Stimulated activated CD4-positive, alpha-beta T cell treated with anti-CD3 and anti-CD28 coated beads, TNF-alpha, amount 100 ng/mL, for 1 hour (primary cell): ENCODE data around the gene SIRPA.

Source experiments
- DNase-seq, 3 donors: peaks; one replicate each; pipeline ENCODE4 v3.0.0-alpha.2; 2020; ENCODE audit warnings: low read depth in 3 of 3, low spot score in 1 of 3

SIRPA gene

DNA sequence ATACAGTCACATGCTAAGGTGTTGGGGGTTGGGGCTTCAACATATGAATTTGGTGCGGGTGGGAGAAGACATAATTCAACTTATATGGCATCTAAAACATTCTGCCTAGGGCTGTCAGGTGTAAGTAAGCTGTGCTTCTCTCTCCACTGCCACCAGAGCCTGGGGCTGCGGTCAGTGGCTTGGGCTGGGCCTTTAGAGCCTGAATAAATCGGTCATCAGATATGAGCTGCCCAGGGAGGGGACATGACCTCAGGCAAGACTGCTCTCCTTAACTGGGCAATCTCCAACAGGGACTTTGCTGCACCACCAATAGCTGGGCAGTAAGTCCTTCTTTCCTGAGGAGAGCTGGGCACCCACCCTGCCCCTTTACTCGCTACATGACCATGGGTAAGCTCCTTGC, 24.9 kb upstream of the SIRPA start:
- DNase-seq = no peak

- DNase-seq = no peak
These were observed 24.2 kb upstream of the SIRPA start for GRCh38 chr20:1870792-1871550.

DNA sequence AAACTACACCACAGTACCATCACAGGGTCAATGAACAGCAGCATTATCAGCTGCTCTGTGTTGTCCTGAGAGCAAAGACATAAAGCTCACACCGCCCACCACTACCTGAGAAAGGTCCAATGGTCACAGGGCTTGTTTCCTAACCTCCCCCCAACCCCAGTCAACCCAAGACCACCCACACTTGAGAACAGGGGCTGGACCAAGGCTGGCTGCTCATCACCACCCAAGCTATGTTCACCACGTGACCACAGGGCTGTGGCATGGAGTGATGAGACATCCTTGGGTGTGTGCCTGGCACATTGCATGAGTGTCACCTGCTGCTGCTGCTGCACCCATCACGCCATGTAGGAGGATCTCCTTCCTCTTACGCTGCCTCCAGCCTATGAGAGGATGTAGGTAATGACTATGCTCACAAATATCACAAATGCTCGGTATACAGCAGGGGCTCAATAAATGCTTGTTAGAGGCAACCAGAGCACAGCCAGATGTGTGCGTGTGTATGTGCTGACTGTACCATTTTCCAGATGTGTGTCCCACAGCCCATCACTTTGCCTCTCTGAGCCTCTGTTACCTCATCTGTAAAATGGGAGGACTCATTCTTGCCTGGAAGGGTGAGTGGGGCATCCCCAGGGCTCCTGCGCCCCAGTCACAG, 23.3 kb upstream of the SIRPA start:
- DNase-seq = no peak

GRCh38 chr20:1872459-1873097, 22.6 kb upstream of the SIRPA start:
- DNase-seq = no peak

DNA sequence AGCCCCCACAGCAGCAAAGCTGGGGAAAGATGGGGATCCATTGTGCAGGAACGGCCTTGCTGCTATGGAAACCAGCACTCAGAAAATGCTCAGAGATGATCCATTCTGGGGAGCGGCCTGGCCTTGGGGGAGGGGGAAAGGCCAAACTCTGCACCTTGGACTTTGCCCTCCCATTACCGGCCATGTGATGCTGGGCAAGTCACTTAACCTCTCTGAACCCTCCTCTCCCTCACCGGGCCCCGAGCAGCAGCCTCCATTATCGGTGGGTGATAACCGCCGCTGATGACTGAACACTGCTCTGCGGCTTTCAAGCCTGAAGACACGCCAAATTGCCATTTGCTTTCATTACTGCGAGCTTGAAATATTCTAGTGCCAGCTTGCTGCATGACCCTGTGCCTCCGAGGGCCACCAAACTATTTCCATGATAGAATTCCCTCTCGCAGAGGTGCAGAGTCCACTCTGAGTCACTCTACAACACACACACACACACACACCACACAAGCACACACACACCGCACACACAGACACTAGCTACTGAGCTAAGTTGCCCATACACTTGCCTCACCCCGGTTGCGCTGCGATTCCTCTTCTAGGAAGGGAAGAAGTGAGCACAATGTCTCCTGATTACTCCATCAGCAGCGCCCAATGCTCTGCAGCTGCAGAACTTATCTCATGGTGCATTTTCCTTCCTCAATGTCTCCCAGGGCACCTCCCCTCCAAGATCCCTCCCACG, 20.6 kb upstream of the SIRPA start:
- DNase-seq = no peak

DNA sequence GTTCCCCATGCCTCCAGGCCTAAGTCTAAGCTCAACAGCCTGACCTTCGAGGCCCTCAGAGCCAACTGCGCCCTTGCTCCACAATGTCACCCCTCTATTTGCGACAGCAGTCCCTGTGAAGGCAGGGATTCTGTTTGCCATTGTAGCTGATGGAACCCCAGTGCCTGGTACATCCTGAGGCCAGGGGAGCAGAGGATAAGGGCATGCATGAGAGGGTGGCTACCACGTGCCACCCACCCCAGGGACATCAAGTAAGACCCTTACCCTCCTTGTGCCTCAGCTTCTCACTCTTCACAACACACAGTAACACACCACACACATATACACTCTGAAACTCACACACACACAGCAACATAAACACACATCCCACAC, 20.0 kb upstream of the SIRPA start:
- DNase-seq = no peak

DNA sequence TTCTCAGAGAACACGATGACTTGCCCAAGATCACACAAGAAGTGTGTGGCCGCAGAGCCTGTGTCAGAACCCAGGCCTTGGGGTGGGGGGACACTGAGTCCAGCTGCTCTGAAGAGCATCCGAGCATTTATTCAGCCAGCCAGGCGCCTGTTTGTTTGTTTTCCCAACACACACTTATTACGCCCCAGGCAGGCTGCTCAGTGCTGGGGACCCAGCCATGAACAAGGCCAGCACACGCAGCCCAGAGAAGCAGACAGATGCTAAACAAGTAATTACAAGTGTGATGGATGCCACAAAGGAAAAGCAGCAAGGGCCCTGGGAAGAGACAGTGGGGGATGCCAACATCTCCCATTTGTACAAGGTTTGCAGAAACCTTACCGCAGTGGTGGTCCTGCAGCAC, 19.4 kb upstream of the SIRPA start:
- DNase-seq = no peak

DNA sequence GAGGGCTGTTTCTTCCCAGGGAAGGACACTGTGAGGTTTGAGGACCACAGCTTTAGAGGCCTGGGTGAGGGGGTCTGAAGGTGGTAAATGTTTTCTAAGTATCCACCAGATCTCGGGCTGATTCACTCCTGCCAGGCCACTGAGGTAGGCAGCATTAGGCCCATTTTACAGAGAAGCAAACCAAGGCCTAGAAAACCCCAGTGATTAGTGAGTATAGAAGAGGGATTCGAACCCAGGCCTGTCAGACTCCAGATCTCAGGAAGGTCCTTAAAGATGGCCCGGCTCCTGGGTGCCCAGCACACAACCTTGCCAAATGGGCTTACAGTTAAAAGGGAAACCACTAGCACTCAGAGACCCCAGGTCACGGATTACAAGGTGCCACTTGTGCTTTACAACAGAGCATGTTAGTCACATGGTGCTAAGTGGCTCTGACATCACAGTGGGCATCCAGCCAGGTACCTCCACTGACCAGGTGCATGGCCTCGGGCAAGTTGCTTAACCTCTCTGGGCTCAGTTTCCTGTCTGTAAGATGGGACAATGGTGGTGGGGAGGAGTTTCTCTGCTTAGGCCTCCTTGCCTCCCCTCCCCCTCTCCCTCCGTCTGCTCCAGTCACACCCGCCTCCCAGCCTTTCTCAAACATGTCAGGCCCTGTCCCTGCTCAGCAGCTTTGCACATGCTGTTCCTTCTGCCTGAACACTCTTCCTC, 18.8 kb upstream of the SIRPA start:
- no peak for DNase-seq

DNA sequence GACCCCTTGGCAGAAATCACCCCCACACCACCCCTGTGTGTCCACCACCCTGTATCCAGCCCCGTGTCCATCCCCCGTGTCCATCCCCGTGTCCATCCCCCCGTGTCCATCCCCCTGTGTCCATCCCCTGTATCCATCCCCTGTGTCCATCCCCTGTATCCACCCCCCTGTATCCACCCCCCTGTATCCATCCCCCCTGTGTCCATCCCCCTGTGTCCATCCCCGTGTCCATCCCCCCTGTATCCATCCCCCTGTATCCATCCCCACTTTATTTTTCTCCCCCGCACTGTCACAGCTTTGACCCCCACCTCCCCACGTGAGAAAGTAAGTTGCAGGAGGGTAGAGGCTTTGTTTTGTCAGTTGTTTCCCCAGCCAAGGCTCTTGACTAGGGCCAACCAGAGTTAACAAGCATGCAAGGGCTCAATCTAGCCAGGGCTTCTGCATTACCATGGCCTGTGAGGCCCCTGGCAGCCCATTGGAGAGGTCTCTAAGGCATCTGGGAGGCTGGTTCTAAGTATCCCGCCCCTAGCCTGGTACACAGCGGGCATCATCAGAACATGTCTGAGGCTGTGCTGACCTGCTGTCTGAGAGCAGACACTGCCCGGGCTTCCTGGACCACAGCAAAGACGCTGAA, 18.1 kb upstream of the SIRPA start:
- DNase-seq = no peak

DNA sequence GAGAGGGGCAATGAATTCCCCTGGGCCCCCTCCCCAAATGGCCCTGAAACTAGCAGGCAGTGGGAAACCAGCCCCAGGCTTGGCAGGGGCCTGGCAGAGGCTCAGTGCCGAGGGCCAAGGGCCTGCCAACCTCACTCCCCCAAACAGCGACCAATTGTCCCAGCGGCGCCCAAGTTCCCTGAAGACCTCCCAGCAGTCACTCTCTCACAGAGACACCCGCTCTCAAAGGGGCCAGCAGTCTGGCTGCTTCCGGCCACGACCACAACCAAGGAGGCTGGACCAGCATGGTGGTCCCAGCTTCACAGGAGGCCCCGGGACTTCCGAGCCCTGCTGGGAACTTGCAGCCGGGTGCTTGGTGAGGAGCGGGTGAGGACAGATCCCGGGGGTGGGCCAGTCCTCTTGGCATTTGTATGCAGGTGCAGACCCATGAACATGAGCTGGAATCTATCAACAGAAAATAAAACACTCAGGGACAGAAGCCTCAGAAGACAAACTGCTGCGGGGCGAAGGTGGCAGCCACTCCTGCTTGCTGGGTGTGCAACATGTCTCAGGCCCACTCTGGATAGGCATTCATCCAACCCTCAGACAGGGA, 17.5 kb upstream of the SIRPA start:
- DNase-seq = no peak

DNA sequence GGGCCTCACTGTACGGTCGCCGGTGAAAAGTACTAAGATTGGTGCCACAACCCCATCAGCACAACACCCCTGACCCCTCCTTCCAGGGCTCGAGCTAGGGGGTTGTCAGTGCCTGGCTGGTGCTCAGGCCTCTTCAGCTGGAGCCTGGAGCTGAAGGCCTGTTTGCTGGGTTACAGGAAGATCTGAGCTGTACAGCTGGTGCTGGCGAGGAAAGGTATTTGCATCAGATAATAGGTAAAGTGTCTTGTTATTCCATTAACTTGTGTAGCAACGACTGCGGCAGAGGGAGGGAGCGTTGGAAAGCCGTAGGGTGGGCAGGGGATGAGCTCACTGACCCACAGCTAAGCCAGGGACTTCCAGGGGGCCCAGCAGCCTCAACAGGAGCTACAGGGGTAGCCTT, 15.8 kb upstream of the SIRPA start:
- DNase-seq = no peak

DNA sequence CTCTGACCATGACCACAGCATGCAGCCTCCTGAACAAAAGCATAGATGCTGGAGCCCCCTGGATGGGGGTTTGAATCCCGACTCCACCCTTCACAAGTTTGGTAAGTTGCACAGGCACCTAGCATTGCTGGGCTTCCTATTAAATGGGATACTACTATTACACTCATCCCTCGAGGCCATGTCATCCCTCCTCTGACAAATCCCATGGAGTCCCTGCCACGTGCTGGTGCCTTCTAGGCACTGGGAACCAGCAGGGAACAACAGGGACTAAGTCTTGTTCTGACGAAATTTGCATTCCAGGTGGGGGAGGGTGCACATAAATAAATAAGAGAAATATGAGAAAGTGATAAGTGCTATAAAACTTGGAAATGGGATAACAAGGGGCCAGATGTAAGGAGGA, 15.3 kb upstream of the SIRPA start:
- no peak for DNase-seq

DNA sequence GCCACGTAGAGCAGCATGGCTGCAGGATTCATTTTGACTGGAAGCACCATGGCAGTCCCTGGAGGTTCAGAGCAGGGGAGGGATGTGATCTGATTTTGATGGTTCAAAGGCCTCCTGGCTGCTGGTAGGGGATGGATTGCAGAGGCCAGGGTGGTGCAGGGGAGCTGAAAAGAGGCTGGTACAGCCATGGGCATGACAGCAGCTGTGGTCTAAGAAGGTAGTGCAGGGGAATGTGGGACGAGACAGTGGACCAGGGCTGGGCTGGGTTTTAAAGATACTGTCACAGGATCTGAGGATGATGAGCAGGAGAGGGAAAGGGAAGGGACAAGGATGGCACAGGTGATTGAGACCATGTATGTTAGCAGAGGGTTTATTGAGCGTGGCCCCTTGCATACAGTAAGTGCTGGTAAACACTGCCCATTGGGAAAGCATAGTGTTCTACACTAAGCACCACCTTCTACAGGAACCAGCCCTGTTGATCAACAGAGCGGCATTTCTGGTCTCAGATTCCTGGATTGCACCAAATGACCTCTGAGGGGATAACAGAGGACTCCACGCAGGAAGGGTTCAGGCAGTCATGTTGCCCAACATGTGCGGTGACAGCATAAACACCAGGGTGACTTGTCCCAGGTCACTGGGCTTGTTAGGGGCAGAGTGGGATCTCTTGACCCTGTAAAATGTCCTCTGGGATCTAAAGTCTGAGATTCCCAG, 14.5 kb upstream of the SIRPA start:
- DNase-seq = no peak

GRCh38 chr20:1881240-1881835, 13.9 kb upstream of the SIRPA start:
- DNase-seq = no peak

DNA sequence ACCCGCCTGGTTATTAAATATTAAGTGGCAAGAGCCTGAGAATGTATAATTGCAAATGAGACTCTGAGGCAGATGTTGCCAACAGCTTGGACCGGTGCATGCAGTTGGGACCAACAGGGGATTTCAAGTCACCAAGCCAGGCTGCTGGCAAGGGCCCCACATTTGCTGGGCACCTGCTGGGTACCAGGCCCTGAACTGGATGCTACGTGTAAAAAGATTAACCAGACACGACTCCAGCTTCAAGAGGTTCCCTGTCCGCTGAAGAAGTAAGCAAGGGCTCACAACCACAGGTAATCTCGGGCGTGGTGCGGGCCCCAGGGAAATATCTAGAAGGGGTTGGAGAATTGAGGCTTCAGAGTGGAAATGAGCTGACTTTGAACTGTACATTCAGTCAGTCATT, 13.2 kb upstream of the SIRPA start:
- no peak for DNase-seq

GRCh38 chr20:1883986-1884385, 11.2 kb upstream of the SIRPA start:
- no peak for DNase-seq

DNA sequence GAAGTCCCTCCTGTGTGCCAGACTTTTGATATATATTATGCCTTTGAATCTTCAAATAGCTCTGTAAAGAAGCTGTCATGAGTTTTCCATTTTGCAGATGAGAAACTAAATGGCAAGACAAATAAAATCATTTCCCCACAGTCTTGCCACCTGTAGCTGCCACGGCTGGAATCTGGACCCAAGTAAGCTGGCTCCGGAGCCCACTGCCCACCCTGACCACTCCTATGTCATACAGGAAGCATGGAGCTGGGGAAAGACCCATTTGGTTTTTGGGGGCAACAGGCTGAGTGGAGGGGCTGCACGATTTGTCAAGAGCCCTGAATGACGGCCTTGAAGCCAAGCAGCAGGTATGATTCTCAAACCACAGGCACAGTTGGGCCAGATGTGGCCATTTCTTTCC, 10.0 kb upstream of the SIRPA start:
- no peak for DNase-seq

DNA sequence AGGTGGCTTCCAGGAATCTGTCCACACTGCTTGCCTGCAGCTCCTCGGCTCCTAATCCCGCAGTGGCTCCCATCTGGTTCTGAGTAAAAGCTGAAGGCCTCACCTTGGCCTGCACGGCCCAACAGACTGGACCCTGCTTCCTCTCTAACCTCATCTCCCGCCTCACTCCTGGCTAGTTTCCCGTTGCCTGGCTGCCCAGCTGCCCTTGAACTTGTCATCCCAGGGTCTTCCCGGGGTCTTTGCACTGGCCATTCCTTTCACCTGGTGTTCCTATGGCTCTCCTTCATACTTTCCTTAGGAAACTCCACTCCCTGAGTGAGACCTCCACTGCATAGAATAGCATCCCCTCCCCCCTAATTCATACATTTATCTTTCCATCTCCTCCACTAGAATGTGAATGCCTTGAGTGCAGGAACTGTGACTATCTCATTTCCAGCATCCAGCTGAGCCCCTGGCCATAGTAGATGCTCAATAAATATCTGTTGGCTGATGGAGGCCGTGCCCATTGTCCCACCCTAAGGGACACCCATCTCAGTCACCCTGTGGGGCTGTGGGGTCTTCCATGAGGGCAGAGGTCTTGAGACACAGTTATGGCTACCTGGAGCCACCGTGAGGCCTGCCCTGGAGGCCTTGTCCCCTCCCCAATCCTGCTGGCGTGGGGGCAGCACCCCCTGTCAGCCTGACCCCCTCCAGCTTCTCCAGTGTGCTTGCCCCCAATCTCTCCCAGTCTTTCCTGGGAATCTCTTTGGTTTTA, 9.1 kb upstream of the SIRPA start:
- no peak for DNase-seq

- DNase-seq = no peak
These were observed 7.9 kb upstream of the SIRPA start for GRCh38 chr20:1887321-1887720.
